KMS-11 (cell line): ENCODE data around the gene TF.
A peak's percentile ranks its signal among the peaks of the same experiment; 100 is the strongest.

Experiments
- H2AFZ ChIP-seq: fragments of 200-600 bp; sonication (generic); 2 replicates; pipeline ENCODE4 v1.6.1; 2016; ENCODE audit warnings: antibody characterized with exemption, mixed run types, low read depth
- H3K27ac ChIP-seq: fragments of 200-600 bp; sonication (generic); 2 replicates; pipeline ENCODE4 v1.6.1; 2016; ENCODE audit warnings: mild to moderate bottlenecking, mixed run types
- H3K27me3 ChIP-seq: fragments of 200-600 bp; sonication (generic); 2 replicates; pipeline ENCODE4 v1.6.1; 2017; ENCODE audit warnings: mild to moderate bottlenecking, low read depth, mixed run types, moderate library complexity; ENCODE audit not compliant: insufficient read depth
- H3K36me3 ChIP-seq: fragments of 200-600 bp; sonication (generic); 2 replicates; pipeline ENCODE4 v1.6.1; 2017; ENCODE audit warnings: mild to moderate bottlenecking, mixed run types; ENCODE audit not compliant: insufficient read depth
- H3K4me1 ChIP-seq: fragments of 200-600 bp; sonication (generic); 2 replicates; pipeline ENCODE4 v1.6.1; 2016; ENCODE audit warnings: mild to moderate bottlenecking, low read depth, mixed run types; ENCODE audit not compliant: poor library complexity, severe bottlenecking
- H3K4me2 ChIP-seq: fragments of 200-600 bp; sonication (generic); 2 replicates; pipeline ENCODE4 v1.7.0; 2016; ENCODE audit warnings: mild to moderate bottlenecking, mixed run types
- H3K4me3 ChIP-seq: fragments of 200-600 bp; sonication (generic); IDR thresholded peaks from 2 replicates; pipeline ENCODE4 v1.6.1; 2017; ENCODE audit warnings: low read depth, low read length, mixed read lengths; ENCODE audit not compliant: insufficient read depth
- H3K79me2 ChIP-seq: fragments of 200-600 bp; sonication (generic); 2 replicates; pipeline ENCODE4 v1.6.1; 2016; ENCODE audit warnings: low read depth, mixed run types; ENCODE audit not compliant: insufficient read depth
- H3K9ac ChIP-seq: fragments of 200-600 bp; sonication (generic); 2 replicates; pipeline ENCODE4 v1.6.1; 2016; ENCODE audit warnings: mild to moderate bottlenecking, mixed run types
- H4K20me1 ChIP-seq: fragments of 200-600 bp; sonication (generic); 2 replicates; pipeline ENCODE4 v1.6.1; 2016; ENCODE audit warnings: mild to moderate bottlenecking, mixed run types; ENCODE audit not compliant: insufficient read depth
- TF ChIP-seq, protein P1 (sequence below): fragments of 200-600 bp; sonication (generic); conservative IDR thresholded peaks from 2 replicates; pipeline ENCODE4 v1.6.1; 2017; ENCODE audit warnings: low read depth, mild to moderate bottlenecking, antibody characterized with exemption, low read length, moderate library complexity, mixed read lengths

TF gene

DNA sequence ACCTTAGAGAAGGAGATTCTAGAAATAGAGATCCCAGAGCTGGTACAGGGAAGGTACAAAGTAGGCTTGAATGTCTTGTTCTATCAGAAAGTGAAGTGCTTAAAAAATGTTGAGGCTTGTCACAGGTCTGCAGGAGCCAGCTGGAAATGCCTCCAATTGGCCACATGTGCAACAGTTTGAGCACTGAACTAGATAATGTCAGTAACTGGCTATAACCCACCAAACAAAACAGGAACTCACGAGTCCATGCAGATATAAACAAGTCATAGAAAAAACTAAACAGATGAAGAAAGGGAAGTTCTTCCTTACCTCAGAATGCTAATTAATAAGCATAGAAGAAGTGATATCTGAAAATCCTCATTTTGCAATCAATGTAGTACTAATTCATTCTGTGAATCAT lies 11.9 kb upstream of the TF start:
- Histone ChIP-seq H3K4me1 (no peaks in the 10 kb centered on the region), H3K4me3 (no peak overlapping the region), H3K4me2 (no peak overlapping the region), H3K79me2 (no peaks in the 10 kb centered on the region), H3K27me3 (no peaks in the 10 kb centered on the region), H3K27ac (no peak overlapping the region), H3K9ac (no peak overlapping the region), H4K20me1 (no peaks in the 10 kb centered on the region), H3K36me3 (no peaks in the 10 kb centered on the region), H2AFZ (no peak overlapping the region)
- TF ChIP-seq, protein P1, sequence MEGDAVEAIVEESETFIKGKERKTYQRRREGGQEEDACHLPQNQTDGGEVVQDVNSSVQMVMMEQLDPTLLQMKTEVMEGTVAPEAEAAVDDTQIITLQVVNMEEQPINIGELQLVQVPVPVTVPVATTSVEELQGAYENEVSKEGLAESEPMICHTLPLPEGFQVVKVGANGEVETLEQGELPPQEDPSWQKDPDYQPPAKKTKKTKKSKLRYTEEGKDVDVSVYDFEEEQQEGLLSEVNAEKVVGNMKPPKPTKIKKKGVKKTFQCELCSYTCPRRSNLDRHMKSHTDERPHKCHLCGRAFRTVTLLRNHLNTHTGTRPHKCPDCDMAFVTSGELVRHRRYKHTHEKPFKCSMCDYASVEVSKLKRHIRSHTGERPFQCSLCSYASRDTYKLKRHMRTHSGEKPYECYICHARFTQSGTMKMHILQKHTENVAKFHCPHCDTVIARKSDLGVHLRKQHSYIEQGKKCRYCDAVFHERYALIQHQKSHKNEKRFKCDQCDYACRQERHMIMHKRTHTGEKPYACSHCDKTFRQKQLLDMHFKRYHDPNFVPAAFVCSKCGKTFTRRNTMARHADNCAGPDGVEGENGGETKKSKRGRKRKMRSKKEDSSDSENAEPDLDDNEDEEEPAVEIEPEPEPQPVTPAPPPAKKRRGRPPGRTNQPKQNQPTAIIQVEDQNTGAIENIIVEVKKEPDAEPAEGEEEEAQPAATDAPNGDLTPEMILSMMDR: no peak

DNA sequence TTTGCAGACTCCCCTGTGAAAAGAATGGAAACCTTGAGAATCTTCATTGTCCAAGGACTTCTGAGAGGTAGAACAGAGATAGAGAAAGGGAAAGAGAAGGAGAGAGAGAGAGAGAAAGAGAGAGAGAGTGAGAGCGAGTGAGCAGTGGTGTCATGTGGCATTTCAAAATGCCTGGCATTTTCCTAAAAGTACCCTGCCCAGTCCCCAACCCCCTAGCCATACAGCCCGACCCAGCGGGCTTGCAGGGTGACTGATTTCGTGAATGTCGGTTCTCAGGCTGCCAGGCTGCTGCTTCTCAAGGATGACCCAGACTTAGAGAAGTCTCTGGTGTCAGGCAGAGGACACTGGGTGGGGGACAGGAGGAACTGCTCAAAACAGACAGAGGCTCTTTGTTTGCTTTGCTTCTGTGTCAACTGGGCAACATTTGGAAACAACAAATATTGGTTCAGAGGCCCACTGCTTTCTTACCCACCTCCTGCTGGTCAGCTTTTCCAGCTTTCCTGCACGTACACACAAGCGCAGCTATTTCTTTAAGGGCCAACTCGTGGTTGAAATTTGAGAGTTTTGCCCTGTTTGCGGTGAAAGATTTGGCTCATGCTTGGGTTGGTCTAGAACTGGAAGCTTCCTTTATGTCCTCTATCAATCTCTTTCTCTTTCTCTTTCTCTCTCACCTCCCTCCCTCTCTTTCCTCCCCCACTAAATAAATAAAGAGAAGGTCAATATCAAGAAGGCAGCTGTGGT lies 3.7 kb upstream of the TF start:
- Histone ChIP-seq H3K79me2 (no peaks in the 10 kb centered on the region), H4K20me1 (no peaks in the 10 kb centered on the region), H3K4me1 (peaks cover 27% of the 10 kb centered on the region), H3K36me3 (no peaks in the 10 kb centered on the region), H3K4me2 (peak overlapping the region; percentile 57), H2AFZ (peak overlapping the region; percentile 59), H3K4me3 (peak overlapping the region; percentile 79), H3K27ac (peak overlapping the region; percentile 67), H3K9ac (peak overlapping the region; percentile 37), H3K27me3 (no peaks in the 10 kb centered on the region)
- TF ChIP-seq, protein P1: no peak

DNA sequence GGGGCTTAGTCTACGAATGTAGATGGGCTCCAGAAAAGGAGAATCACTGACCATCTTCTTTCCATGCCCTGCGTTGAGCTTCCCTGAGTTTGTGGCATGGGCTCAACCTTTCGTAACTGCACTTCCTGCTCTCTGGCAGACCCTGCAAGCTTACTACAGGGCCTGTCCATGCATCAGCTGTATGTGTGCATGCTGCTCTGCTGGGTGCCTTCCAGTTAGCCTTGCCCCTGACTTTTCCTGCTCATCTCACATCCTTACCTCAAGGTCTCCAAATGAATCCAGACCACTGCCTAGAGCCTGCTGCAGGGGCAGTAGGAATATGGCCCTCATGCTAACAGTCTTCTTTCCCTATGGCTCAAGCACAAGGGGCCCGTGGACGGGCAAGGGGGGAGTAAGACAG lies 2.0 kb upstream of the TF start:
- TF ChIP-seq, protein P1: no peak
- H3K4me1 ChIP-seq: peaks cover 27% of the 10 kb centered on the region

DNA sequence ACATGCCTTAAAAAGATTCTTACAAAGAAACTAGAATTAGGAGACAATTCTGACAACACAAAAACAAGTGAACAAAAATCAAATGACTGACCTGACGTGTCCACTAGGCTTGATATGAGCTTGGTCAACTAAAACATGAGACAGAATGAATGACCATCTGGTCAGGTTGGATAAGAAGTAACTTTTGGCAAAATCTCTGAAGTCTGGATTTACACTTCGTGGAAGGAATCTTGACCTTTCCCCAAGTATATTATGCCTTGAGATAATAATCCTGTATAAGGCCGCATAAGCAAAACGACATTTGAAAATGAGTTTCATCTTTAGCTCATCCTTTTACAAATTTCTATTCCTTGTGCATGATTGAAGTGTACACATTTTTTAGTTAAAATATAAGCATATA lies 1.1 kb upstream of the TF start:
- H2AFZ ChIP-seq: no peak overlapping the region
- H3K4me1 ChIP-seq: peaks cover 27% of the 10 kb centered on the region
- TF ChIP-seq, protein P1: no peak
- no peak overlapping the region for H3K9ac ChIP-seq
- H3K4me2 ChIP-seq: no peak overlapping the region
- no peaks in the 10 kb centered on the region for H3K79me2 ChIP-seq
- H3K36me3 ChIP-seq: no peaks in the 10 kb centered on the region
- no peak overlapping the region for H3K4me3 ChIP-seq
- H3K27ac ChIP-seq: no peak overlapping the region
- no peaks in the 10 kb centered on the region for H3K27me3 ChIP-seq
- H4K20me1 ChIP-seq: no peaks in the 10 kb centered on the region

More for the DNA sequence above, 2.0 kb upstream of the TF start:
- no peaks in the 10 kb centered on the region for H4K20me1 ChIP-seq
- no peak overlapping the region for H2AFZ ChIP-seq
- H3K4me2 ChIP-seq: no peak overlapping the region
- H3K36me3 ChIP-seq: no peaks in the 10 kb centered on the region
- H3K27me3 ChIP-seq: no peaks in the 10 kb centered on the region
- H3K9ac ChIP-seq: no peak overlapping the region
- H3K4me3 ChIP-seq: no peak overlapping the region
- no peak overlapping the region for H3K27ac ChIP-seq
- no peaks in the 10 kb centered on the region for H3K79me2 ChIP-seq
